GM18870 (cell line): Measurements from ENCODE around the gene EXOC3.

Source experiments
- ATAC-seq: cut with Tn5 transposase; IDR thresholded peaks from one replicate; pipeline ENCODE4 v1.9.1; 2021; ENCODE audit warnings: moderate library complexity; ENCODE audit not compliant: unreplicated experiment

EXOC3 gene

DNA sequence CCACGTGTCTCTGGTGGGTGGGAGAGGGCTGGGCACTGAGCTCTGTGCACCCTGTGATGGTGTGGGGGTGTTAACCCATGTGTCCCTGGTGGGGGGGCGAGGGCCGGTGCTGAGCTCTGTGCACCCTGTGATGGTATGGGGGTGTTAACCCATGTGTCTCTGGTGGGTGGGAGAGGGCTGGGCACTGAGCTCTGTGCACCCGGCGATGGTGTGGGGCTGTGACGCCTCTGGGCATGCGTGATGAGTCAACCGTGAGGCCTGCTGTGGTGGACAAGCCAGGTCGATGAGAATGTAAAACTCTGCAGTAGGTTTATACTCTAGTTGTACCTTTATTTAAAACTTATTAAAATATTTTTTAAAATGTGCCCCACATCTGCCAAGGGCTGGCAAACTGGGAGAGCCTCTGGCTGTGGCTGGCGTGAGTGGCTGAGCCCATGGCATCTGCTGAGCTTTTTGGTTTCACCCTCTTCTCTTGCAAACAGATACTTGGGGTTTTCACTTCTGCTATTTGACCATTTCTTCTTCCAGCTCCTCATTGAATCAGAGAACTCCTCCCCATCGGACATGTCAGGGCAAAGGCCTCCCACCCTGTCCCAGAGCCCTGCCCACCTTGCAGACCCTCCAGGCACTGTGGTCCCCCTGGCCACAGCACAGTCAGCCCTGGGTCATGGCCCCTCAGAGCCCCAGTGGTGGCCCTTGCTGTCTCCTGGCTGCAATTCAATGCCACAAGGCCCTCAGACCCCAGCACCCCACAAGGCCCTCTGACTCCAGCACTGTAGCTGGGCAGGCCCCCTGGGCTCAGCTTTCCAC lies 18.5 kb upstream of the EXOC3 start:
- peak; percentile 93 for ATAC-seq

DNA sequence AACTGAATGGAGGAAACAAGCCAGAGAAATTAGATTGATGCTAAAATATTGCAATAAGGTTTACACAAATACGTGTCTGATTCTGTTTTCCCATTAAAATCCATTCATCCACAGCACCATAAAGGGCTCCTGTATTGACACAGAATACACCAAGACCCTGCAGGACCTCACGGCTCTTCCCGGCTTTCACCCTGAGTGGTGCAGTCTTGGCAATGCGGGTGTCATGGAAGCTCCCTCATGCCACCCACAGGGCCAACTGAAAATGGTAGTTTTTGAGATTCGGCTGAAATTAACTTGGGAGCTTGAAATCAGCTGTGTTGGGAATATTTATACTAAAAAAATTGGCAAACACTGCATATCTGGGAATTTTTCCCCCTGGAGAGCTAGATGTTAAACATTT lies 17.3 kb upstream of the EXOC3 start:
- no peak for ATAC-seq

DNA sequence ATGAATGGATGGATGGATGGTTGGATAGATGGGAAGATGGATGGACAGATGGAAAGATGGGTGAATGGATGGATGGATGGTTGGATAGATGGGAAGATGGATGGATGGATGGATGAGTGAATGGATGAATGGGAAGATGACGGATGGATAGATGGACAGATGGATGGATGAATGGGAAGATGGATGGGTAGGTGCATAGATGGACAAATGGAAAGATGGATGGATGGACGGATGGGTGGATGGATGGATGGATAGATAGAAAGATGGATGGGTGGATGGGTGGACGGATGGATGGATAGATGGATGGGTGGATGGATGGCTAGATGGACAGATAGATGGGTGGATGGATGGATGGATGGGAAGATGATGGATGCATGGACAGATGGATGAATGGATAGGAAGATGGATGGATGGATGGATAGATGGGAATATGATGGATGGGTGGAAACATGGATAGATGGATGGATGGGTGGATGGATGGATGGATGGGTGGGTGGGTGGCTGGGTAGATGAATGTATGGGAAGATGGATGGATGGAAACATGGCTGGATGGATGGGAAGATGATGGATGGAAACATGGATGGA lies 16.5 kb upstream of the EXOC3 start:
- no peak for ATAC-seq

DNA sequence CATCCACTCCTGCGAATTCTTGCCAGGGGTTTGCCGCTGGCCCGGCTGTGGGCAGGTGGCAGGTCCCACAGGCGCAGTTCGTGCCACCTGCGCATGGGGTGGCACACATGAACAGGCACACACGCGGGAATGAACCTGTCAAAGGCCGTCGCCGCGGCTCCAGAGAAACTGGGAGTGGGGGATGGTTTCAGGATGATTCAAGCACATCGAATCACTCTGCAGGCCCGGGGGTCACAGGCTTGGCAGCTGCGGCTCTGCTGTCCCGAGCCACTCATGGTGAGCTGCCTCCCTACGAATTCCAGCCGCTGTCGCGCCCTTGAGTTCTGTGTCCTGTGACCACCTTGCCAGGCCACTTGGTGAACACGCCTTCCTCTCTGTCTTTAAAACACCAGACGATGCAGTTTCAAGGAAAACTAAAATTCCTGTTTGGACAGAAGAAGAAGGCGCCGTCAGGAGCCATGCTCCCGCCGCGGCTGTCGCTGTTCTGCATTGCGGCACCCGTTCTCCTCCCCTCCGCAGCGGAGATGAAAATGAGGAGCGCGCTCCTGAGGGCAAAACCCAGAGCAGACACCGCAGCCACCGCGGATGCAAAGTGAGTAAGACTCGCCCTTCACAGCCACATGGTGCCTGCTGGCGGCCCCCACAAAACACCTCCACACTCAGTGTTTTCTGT lies 15.4 kb upstream of the EXOC3 start:
- no peak for ATAC-seq

DNA sequence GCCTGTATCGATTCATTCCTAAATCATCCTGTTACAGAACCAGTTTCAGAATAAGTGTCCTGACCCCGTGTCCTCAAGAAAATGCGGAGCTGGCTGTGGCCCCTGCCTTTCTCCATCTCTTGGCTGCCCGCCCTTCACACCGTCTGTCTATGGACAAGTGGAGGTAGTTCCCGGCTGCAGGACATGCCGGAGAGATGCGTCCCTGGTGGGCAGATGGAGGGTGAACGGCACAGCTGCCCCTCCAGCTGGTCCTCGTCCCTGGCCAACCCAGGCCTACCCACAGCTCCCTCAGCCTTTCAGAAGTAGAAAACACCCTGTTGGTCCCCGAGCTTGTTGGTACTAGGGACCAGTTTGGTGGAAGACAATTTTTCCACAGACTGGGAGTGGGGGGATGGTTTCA lies 14.8 kb upstream of the EXOC3 start:
- ATAC-seq = no peak

DNA sequence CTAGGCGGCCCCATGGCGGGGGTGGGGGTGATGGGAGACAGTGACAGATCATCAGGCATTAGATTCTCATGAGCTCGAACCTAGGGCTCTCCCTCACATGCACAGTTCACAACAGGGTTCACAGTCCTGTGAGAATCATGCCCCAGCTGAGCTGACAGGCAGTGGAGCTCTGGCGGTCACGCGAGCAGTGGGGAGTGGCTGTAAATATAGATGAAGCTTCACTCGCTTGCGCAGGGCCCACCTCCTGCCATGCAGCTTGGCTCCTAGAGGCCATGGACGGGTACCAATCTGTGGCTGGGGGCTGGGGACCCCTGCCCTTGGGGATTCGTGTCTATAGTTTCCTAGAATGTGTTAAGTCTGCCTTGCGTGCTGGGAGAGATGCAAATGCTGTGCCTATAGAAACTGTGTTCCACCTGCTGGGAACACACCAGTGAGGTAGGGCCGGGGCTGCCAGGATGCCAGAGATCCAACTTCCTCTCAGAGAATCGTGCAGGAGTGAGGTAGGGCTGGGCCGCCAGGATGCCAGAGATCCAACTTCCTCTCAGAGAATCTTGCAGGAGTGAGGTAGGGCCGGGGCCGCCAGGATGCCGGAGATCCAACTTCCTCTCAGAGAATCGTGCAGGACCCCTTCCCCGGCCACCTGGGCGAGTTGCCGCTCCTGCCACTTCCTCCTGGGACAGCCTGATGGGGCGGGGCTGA lies 14.1 kb upstream of the EXOC3 start:
- no peak for ATAC-seq

DNA sequence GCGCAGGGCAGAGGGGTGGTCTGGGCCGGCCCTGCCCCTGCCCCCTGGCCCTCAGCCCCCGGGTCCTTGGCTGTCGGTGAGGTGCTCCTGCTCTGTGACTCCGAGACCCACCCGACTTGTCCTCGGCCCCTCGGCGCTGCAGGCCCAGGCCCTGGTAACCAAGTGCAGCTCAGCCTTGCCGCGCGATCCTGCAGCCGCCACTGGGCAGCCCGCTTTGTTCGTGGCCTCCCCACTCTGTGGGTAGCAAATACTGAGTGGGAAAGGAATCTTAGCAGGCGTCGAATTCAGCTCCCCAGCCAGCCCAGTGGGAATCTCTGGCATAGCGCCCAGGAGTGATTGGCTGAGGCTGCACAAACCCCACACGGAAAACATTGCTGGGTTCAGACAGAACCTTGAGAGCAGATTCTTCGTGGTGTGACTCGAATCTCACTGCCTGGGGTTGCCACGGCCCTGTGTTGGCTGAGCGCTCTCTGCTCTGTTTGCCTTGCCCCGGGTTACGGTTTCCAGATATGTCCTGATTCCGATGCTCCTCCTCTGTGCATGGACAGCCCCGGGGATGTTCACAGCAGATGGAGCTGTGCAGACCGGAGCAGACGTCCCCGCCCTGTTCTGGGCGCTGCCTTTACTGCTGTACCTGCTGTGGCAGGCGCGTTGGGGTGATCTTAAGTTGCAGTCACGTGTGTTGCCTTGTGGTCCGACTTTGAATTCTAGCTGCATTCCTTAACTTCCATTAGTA lies 13.4 kb upstream of the EXOC3 start:
- no peak for ATAC-seq

DNA sequence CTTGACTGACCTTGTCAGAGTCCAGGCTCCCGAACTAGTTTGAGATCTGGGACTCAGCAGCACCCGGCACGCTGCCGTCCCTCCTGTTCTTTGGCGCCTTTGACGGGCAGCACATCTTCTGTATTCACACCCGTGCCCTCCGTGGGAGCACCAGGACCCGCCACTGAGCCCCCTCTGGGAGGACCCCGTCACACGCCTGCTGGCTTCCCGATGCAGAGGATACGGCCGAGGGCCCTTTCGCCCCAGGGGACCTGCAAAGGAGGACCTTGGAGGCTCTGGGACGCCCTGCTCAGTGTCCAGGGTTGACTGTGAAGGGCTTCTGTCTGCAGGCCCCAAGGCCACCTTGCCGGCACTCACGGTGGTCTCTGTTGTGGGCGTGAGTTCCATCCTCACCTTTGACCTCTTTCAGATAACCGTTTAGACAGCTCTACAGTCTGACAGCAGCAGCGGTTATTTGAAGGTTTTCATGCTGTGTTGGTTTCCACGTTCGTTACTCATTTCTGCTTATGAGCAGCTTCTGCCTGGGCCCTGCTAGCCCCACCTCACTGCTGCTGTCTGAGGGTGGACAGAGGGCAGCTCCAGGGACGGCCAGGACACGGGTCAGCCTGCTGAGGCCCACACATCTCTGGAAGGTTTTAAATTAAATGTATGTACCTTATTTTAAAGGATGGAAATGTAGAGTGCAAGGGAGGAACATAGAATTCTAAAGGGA lies 12.6 kb upstream of the EXOC3 start:
- no peak for ATAC-seq

DNA sequence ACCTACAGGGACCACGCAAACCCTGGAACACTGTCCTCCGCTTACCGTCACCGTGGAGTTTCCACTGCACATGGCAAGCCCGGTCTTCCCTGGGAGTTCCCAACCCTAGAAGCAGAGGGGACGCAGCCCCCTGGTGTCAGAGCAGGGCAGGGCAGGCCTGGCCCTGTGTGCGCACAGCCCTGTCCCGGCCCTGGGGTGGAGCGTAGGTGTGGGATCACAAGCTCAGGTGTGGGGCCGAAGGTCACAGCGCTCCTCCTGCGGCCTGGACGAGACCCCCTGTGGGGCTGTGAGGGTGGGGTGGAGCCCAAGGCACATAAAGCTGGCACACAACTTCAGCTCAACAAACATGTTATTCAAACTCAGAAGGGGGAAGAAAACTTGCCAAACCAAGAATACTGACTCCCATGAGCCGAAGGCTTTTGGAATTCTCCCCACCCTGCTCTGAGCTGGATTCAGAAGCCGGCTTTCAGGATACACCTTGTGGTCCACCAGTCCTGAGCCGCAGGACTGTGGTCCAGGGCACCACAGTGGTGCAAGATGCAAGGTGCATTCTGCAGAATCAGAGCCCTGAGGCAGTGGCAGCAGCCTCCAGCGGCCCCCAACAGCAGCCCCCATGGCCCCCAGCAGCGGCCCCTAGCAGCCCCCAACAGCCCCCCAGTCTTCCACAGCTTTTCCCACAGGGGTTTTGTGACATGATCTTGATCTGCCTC lies 11.8 kb upstream of the EXOC3 start:
- peak; percentile 56 for ATAC-seq

DNA sequence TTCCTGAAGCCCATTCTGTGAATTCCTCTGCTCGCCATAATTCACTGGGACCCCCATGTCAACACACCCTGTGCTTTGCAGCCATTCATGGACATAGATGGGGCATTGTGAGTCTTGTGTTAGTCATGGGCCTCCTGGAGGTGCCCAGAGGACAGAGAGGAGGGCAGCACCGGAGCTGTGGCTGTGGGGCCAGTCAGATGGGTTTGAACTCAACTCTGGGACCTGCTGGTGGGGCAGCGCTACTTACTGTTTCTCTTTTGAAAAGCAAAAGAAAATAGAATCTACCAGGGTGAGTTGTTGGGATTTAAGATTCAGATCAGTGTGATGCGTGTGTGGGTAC lies 11.3 kb upstream of the EXOC3 start:
- no peak for ATAC-seq

DNA sequence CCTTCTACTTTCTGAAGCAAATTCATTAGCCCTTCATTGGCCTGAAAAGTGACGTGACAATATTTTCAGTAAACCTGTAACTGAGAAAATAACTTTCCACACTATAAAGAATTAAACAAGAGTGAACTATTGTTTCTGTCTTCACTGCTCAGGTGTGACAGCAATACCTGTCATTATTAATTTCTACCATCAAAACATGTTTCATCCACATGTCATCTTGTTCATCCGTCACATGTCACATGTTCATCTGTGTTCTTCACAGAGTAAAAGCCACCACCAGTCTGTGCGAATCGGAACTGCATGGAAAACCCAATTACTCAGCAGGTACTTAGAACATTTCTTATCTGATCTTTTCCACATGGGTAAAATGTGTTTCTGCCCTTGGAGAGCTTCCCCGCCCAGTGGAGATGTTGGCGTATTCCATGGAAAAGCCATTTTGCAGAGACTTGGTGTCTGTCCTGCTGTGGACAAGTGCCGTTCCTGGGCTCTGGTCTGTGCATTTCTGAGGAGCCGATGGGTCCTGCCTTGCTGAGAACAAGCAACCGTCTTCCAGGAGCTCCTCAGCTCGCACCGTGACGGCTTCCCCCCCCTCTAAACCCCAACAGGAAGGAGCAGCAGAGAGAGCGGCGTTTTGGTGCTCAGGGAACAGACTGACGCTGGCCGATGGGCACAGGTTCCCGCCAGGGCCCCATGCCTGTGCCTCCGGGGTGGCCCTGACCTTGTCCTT lies 10.6 kb upstream of the EXOC3 start:
- no peak for ATAC-seq

DNA sequence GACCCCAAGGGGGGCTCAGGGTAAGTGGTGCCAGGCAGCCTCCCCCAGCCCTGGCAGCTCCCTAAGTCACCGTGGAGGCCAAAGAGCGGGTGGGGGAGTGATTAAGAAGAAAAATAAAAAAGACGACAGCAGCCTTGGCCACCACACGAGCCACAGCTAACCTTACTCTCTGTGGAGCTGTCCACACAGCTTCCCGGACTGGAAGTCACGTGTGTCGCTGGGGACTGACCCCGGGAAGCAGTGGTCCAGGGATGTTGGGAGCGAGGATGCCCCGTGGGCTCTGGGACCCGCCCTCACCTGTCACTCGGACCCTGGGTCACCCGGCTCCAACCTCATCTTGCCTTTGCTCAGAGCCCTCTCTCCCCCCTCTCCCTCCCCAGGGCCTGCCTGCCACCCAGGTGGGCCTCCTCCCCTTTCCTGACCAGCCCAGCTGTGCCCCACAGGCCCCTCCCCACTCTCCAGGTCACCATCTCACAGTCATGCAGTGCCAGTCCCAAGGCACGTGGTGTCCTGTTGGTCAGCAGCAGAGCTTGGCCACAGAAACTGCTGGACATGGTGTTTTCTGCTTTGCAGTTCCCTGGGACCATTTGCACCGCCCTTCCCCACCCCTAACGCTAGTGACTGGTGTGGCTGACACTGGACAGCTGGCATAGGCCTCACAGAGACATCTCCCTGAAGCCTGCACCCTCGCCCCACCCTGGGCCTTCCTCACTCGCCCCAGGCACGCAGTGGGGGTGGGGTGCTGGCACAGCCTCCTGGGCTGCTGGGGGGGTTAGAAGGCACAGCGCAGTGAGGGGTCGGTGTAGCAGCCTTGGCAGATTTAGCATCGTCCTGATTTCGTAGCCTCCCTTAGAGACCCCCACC lies 9.8 kb upstream of the EXOC3 start:
- no peak for ATAC-seq

DNA sequence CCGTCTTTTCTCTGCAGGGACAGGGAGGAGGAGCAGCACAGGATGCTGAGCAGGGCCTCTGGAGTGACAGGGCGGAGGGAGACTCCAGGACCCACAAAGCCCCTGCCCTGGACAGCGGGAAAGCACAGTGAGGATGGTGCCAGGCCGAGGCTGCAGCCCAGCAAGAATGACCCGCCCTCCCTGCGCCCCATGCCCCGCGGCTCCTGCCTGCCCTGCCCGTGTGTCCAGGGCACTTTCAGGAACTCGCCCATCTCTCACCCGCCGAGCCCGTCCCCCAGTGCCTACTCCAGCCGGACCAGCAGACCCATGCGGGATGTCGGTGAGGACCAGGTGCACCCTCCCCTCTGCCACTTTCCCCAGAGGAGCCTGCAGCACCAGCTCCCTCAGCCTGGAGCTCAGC lies 9.1 kb upstream of the EXOC3 start:
- no peak for ATAC-seq

DNA sequence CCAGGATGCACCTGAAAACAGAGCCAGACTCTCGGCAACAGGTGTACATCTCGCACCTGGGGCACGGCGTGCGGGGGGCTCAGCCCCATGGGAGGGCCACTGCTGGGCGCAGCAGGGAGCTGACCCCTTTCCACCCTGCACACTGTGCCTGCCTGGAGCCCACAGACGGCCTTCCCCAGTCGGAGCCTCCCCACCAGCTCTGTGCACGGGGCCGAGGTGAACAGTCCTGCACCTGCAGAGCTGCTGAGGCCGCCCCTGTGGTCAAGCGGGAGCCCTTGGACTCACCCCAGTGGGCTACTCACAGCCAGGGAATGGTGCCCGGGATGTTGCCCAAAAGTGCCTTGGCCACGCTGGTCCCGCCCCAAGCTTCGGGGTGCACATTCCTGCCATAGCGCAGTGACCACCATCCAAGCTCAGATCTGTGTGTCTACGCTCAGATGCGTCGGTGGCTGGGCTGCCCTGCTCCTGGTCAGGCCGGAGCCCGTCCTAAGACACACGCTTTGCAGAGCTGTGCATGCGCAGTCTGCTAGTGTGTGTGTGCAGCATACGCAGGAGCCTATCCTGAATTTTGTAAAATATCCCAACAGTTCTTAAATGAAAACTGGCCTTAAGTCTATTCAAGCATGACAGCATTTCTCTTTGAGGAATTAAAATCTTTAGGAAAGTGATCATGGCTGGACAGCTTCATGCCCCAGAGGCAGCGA lies 8.4 kb upstream of the EXOC3 start:
- no peak for ATAC-seq

DNA sequence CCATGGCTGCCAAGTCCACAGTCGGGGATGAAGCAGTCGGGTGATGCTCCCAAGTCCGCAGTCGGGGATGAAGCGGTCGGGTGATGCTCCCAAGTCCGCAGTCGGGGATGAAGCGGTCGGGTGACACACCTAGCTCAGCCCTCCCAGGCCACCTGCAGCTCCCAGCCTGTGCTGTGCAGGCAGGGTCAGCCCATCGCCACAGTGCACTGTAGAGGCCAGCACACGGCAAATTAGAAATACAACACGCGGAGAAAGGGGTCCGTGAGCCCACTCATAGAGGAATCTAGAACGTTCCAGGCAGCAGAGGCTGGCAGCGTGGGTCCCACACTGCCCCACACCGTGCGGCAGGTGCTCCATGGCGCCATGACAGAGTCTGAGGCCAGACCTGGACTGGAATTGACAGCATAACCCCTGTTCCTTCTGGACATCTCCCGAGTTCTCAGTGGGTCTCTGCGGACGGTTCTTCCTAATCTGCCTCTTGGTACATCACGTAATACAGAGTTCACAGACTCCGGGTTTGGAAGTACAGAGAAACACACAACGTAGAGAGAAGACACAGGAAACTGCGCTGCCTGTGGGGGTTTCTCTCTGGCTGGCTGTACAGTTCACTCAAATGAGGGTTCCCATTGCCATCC lies 7.7 kb upstream of the EXOC3 start:
- ATAC-seq = no peak

DNA sequence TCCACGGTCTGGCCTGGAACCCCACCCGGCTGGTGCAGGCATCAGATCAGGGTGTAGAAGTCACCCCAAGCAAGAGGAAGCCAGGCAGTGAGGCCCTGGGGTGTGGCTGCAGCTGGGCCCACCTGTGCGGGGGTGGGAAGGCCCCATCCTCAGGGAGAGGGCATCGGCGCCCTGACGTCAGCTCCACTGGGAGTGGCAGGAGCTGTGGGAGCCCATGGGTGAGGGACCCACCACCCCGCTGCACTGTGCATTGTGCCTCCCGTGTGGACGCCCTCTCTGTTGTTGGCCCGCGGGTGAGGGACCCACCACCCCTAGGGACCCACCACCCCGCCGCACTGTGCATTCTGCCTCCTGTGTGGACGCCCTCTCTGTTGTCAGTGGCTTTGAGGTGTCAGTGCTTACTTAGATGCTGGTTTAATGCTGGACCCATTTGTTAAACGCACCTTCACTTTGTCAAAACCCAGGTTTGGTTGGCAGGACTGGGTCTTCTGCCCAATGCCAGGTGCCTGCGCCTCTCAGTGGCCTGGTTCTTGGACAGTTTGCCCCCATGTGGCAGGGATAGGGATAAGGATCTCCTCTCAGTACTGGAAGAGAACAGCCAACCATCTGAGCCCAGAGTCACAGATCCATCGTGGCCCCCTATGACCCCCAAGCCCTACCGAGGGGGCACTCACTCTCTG lies 6.9 kb upstream of the EXOC3 start:
- no peak for ATAC-seq

DNA sequence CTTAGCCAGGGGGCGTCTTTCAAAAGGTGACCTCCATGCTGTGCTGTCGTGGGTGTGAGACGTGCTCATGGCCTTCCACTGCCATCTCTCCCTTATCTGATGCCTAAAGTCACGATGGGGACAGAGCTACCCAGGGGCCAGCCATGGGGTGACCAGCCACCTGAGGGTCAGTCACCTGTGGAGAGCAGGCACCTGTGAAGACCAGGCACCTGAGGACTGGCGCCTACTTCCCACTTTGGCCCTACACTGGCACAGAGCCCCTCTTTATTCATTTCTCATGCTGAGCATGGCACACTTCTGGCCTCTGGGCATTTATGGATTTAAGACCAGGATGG lies 6.4 kb upstream of the EXOC3 start:
- no peak for ATAC-seq
